ENCODE measurements around the gene CATSPER4. TPM values are rescaled to one million over a fixed set of nuclear protein-coding genes. Genes with fewer than 3 reads are reported as not detected.

Gene CATSPER4
- not detected for total RNA-seq

- no peak for DNase-seq (ENCODE audit: low spot score)
Observed at GRCh38 chr1:26190373-26190987, at the start of gene CATSPER4. CATSPER4 (plus strand) TSS chr1:26190602; CDS start chr1:26190628, 26 bp downstream.

DNA sequence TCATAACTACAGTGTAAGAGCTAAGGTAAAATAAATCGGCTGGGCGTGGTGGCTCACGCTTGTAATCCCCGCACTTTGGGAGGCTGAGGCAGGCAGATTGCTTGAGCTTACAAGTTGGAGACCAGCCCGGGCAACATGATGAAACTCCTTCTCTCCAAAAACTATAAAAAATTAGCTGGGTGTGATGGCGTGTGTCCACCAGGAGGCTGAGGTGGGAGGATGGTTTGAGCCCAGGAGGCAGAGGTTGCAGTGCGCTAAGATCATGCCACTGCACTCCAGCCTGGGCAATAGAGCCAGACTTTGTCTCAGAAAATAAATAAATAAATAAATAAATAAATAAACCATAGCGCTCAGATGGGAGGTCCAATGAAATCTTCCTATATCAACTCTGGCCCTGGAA, 48.2 kb upstream of the CATSPER4 start:
- peak; percentile 26 for DNase-seq (ENCODE audit: low spot score)

- peak; percentile 82 for DNase-seq (ENCODE audit: low spot score)
Observed at GRCh38 chr1:26145041-26145959, 45.1 kb upstream of the CATSPER4 start.

- DNase-seq (ENCODE audit: low spot score), result no peak
Observed at GRCh38 chr1:26145960-26146294, 44.5 kb upstream of the CATSPER4 start.

DNA sequence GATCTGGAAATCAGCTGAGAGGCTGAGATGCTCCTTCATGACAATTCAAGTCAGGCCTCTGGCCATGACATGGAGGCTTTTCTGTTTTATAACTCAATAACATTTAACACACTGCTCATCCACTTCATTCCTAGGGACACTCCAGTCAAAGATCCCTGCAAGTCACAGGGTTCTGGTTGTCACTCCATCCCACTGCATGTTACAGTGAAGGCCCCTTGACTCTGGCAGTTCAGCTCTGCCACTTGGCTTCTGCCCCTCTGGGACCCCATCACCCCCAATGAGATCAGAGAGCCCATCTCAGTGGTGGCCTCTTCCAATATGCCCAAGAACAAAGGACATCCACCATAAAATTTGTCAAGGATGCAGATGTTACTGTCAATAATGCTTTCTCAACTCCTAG, 41.5 kb upstream of the CATSPER4 start:
- no peak for DNase-seq (ENCODE audit: low spot score)

- DNase-seq (ENCODE audit: low spot score), result no peak
Observed at GRCh38 chr1:26153966-26154532, 36.4 kb upstream of the CATSPER4 start.

GRCh38 chr1:26154750-26155149, 35.7 kb upstream of the CATSPER4 start:
- no peak for DNase-seq (ENCODE audit: low spot score)

DNA sequence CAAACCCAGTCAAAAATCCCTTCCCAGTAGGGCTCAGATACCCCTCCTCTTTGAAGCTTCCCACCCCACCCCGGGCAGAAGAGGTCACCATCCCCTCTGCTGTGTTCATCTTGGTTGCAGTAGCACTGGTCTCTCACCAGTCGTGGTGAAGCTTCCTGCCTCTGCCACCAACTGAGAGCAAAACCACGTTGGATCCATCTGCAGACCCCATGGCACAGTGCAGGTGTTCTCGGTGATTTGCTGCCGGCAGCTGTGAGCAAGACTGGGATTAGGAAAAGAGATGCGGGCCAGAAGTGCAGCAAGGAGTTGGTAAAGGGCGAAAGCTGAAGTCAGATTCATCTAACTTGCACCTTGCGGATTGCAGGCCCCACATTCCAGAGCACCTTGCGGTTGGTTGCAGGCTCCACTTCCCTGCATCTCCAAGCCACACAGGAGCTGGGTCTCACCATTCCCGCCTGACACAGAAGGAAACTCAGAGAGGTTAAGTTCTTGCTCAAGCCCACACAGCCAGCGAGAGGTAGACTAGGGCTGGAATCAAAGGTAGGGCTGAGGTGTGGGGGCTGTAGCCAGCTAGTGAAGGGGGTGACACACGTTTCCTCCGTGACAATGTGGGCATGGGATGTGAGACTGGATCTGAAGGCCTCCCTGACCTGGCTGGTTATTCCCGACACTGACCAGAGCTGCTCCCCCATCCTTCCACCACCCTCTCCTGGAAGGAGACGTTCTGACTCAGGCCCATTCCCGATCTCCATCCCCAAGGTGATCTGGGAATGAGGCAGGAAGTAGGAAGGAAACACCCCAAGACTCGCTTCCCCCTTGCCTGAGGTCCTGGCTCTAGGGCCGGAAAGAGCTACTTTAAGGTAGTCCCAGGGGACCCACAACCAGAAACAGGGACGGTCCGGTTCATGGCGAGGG, 34.8 kb upstream of the CATSPER4 start:
- DNase-seq (ENCODE audit: low spot score), result no peak

- no peak for DNase-seq (ENCODE audit: low spot score)
Observed at GRCh38 chr1:26156285-26157038, 33.9 kb upstream of the CATSPER4 start.

GRCh38 chr1:26158271-26158907, 32.0 kb upstream of the CATSPER4 start:
- DNase-seq (ENCODE audit: low spot score), result no peak

DNA sequence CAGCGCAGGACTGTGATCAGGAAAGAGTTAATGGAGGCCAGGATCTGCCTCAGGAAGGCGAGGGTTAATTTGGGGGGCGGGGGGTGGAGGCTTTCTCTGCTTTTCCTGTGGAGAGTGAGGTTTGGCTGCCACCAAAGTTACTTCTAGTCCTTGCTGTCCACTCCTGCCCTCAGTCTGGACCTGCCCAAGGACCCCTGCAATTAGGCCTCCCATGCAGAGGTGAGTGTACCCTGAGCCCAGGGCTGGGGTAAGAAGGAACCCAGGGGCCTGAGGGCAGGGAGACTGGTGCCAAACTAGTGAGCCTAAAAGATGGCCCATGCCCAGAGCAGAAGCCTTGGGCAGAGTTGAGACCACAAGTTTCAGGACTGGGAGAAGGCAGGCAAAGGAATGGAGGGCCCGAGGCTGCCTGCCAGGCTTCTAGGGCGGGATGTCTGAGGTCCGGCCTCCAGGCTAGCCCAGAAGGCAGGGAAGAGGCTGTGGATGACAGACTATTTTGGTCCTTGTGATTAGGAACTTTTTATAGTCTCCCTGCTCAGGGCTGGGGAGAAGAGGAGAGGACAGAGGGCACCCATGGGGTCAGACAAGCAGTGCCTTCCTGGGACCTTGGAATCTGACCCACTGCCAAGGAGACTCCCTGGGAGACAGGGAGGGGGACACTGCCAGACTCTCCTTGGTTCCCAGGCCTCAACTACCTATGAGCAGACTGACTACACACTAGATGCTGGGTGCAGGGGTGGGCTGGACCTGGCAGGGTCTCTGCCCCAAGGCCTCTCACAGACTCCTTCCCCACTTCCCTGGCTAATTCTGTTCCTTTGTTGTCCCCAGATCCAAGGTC, 31.3 kb upstream of the CATSPER4 start, which contains the start of gene FAM110D:
FAM110D (plus strand) TSS at position 172 of the 835 bp plus-strand sequence. CDS start 2,213 bp downstream, outside the sequence.
- no peak for DNase-seq (ENCODE audit: low spot score)

GRCh38 chr1:26159743-26160039, 30.7 kb upstream of the CATSPER4 start:
- DNase-seq (ENCODE audit: low spot score), result no peak

DNA sequence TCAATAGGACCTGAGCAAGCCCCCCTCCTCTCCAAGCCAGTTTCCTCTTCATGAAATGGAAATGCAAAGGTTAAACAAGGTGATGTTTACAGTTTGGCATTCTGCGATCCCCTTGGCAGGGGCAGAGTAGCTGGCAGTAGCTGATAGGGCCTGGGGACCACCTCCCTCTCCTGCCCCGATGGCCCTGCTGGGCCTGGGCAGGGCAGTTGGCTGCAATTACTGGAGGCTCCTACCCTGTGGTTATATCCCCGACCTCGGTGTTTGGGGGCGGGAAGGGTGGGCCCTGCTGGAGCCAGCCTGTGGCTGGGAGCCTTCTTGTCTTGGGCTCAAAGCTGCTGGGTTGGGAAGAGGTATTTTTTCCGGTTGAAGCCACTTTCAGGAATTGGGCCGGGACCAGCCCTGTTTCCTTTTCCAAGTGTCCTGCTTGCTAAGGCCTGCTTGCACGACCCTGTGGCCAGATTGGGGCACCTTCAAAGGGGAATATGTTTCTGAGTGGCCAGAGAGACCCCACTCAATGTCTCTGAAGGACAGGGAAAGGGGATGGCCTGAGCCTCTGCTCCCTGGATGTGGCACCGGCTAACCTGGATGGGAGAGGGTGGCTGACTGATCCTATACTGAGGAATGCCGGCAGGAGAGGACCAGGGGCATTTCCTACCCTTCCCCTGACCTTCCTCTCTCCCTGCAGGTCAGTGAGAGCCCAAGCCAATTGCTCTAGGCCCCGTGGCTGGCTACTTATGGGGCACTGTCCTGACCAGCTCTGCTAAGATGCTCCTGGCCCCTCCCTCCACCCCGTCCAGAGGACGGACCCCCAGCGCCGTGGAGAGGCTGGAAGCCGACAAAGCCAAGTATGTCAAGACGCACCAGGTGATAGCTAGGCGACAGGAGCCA, 29.6 kb upstream of the CATSPER4 start:
- DNase-seq (ENCODE audit: low spot score), result no peak

DNA sequence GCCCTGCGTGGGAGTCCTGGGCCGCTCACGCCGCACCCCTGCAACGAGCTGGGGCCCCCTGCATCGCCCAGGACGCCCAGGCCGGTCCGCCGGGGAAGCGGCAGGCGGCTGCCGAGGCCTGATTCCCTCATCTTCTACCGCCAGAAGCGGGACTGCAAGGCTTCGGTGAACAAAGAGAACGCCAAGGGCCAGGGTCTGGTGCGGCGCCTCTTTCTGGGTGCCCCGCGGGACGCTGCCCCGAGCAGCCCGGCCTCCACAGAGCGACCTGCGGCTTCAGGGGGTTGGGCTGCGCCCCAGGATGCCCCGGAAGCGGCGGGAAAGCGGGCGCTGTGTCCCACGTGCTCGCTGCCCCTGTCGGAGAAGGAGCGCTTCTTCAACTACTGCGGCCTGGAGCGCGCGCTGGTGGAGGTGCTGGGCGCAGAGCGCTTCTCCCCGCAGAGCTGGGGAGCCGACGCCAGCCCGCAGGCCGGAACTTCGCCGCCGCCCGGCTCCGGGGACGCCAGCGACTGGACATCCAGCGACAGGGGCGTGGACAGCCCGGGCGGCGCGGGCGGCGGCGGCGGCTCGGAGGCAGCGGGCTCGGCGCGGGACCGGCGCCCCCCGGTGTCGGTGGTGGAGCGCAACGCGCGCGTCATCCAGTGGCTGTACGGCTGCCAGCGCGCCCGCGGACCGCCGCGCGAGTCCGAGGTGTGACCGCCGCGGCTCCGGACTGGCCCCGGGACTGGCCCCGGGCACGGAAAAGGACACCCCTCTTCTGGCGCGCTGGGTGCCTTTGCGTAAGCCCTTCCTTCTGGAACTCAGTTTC, 28.8 kb upstream of the CATSPER4 start:
- no peak for DNase-seq (ENCODE audit: low spot score)

DNA sequence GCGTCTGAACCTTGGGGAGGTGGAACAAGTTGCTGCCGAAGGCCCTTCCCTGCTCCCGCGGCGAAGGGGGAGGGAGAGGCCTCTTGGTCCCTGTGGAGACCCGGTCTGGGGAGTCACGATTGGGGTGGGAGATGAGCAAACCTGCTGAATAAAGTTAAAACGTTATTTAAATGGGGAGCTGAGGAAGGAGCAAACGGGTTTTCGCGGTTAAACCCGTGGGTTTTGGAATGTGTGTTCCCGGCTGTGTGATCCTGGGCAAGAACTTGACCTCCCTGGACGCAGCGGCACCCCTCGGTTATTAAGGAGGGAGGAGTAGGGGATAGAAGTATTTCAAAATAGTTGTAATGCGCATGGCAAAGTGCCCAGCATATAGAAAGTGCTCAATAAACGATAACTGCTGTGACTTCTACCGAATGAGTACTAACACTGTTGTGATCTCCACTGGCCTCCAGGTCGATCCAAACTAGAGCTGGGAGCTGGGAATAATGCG, 28.1 kb upstream of the CATSPER4 start:
- no peak for DNase-seq (ENCODE audit: low spot score)

- DNase-seq (ENCODE audit: low spot score), result no peak
Observed at GRCh38 chr1:26163684-26164035, 26.7 kb upstream of the CATSPER4 start.

GRCh38 chr1:26164036-26164860, 26.2 kb upstream of the CATSPER4 start:
- DNase-seq (ENCODE audit: low spot score), result no peak
